Activated T-cell treated with anti-CD3 and anti-CD28 coated beads, Interleukin-2, amount 50 U/mL, for 48 hours (primary cell): ENCODE results near the gene ALG6.
"Not testable (repeated sequence)": the region's sequence is repeated elsewhere in the genome, so short reads cannot be mapped to it uniquely, and the experiment has no call there.

Source experiments
- DNase-seq, 2 experiments: peaks; one replicate each; pipeline ENCODE4 v3.0.0-alpha.2; 2020

ALG6 gene

DNA sequence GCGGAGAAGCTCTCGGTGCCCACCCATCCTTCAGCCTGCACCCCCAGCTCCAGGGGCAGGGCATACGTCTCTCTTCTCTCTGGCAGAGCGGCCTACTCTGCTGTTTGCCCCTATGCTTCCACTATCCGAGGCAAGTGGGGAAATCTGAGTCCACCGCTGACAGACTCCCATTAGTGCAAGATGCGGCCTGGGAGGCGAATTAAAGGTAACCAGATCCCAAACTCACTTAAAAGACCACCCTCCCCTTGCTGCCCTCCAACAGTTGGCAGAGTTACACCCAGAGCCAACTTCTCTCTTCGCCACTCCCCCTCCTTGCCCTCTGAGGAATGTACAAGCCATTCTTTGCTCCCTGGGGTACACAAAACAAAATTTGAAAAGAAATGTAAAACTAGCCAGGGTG lies 38.6 kb upstream of the ALG6 start:
- DNase-seq = no peak

GRCh38 chr1:63329621-63330330 lies 37.7 kb upstream of the ALG6 start:
- peak; percentile 23 to 25 for DNase-seq

- peak in 1 of 2 experiments; percentile 17 for DNase-seq
Observed at GRCh38 chr1:63330331-63330916, 37.0 kb upstream of the ALG6 start.

DNA sequence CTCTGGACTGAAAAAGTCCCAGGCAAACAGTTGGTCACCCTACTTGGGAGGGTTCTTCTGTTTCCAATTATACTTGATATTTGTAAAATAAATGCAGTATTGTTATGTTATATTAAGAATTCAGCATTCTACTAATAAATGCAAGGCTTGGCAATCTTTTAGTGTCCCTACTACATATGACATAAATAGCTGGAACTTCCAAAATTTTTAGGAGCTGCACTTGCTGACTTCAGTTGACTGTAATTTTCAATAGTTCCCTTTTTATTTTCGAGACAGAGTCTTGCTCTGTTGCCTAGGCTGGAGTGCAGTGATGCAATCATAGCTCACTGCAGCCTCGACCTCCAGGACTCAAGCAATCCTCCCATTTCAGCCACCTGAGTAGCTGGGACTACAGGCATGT lies 25.0 kb upstream of the ALG6 start:
- no peak for DNase-seq

DNA sequence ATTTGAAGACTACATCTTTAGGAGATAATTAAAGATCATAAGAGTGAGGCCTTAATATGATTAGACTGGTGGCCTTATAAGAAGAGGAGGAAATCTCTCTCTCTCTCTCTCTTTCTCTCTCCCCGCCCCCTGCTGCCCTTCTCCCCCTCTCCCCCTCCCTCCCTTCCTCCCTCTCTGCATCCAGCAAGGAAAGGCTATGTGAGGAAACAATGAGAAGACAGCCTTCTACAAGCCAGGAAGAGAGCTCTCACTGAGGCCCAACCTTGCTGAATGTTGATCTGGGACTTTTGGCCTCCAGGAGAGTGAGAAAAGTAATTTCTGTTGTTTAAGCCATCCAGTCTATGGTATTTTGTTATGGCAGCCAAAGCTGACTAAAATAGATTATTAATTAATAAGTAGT lies 23.5 kb upstream of the ALG6 start:
- DNase-seq = no peak

- no peak for DNase-seq
Observed at GRCh38 chr1:63350320-63350719, 17.1 kb upstream of the ALG6 start.

DNA sequence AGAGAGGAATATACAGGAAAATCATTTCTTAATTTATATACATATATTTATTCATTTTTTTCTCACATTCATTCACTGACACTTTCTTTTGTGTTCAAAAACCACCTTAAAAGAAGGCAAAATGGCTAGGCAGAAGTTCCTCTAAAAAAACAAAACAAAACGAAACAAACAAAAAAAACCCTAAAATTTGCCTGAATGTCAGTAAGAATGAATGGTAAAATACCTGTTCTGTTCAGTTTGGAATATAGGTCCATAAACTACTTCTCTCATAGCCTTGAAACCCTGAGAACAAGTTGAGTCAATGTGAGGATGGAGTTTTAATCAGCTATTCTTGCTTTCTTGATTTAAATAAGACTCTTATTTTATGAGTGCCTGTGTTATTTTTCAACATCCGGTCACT lies 14.7 kb upstream of the ALG6 start:
- DNase-seq = no peak

DNA sequence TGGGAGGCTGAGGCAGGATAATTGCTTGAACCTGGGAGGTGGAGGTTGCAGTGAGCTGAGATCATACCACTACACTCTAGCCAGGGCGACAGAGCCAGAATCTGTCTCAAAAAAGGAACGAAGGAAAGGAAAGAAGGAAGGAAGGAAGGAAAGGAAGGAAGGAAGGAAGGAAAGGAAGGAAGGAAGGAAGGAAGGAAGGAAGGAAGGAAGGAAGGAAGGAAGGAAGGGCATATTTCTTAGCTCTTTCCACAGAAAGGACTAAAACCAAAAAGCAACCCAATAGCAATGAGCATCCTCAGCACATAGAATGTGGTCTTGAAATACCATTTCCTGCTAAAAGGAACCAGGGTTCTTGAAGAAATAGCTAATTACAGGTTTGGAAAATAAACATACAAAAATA lies 11.2 kb upstream of the ALG6 start:
- not testable (repeated sequence) for DNase-seq

DNA sequence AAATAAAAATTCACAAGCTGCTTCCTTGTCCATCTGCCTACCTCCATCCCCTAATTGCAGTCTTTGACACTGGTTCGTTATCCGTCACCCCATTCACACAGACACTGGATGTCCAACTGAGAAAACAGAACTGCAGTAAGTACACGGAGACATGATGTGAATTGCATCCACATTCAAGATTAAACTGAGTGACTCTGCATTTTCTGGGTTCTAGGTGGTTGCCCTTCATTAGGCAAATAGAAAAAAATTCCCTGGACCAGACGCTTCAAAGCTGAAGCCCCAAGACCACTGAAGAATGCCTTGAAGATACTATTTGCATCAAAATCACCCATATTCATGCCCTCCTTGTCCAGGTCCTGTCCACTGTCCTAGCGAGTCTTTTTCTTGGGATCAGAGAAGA lies 7.9 kb upstream of the ALG6 start:
- no peak for DNase-seq

DNA sequence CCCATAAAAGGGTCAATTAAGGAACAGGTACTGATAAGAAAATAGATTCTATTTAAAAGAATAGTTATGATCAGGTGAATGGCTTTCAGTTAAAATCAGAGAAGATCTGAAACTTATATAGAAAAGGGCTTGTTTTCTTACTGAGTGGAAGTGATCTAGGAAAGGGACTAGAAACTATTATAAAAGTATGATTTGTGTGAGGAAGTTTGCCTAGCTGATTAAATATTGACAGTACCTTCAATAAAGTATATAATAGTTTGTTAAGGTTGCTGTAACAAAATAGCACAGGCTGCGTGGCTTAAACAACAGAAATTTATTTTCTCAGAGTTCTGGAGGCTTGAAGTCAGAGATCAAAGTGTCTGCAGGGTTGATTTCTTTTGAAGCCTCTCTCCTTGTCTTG lies 5.4 kb upstream of the ALG6 start:
- DNase-seq = no peak

- no peak for DNase-seq
Observed at GRCh38 chr1:63362578-63362977, 4.8 kb upstream of the ALG6 start.

GRCh38 chr1:63363014-63363413 lies 4.4 kb upstream of the ALG6 start:
- DNase-seq = no peak

GRCh38 chr1:63366908-63367214 lies 566 bp upstream of the ALG6 start:
- no peak for DNase-seq

- DNase-seq = no peak
Observed at GRCh38 chr1:63368131-63368530, 704 bp downstream of the ALG6 start.

- no peak for DNase-seq
Observed at GRCh38 chr1:63379583-63379982, 12.2 kb downstream of the ALG6 start.

GRCh38 chr1:63381741-63382140 lies 14.3 kb downstream of the ALG6 start:
- DNase-seq = no peak

- no peak for DNase-seq
Observed at GRCh38 chr1:63401945-63402344, 34.5 kb downstream of the ALG6 start.

- no peak for DNase-seq
Observed at GRCh38 chr1:63403386-63403785, 36.0 kb downstream of the ALG6 start.

DNA sequence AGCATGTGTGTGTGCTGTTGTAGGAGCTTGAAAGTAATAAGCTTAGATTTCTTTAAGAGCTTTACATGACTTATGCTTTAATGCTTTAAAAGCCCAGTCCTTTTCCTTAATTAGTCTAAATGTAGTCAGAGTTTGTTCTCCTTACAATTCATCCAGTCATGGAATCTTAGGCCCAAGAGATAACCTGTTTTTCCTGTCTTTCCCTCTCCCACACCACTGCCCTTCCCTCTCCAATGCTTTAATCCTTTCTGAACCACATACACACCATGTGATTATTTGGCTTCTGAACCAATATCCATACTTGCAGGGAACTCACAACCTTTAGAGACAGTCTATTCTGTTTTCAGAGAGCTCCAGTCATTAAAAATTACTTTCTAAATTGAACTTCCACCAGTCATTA lies 37.6 kb downstream of the ALG6 start:
- DNase-seq = no peak

- DNase-seq = no peak
Observed at GRCh38 chr1:63405987-63406386, 38.6 kb downstream of the ALG6 start.

GRCh38 chr1:63407002-63407401 lies 39.6 kb downstream of the ALG6 start:
- DNase-seq = no peak

DNA sequence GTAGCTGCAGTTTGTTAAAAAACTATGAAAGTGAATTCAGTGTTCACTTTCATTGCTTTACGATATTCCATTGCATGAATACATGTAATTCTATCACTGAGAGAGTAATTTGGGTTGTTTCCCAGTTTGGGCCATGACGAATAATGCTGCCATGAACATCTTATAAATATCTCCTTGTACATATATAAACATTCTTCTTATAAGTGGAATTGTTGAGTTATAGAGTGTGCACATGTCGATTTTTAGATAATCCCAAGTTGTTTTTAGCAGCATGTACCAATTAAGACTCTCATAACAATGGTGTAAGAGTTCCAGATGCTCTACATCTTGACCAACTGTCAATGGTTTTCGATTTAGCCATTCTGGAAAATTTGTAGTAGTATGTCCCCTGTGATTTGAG lies 40.9 kb downstream of the ALG6 start:
- no peak for DNase-seq

GRCh38 chr1:63411066-63411465 lies 43.6 kb downstream of the ALG6 start:
- DNase-seq = no peak

DNA sequence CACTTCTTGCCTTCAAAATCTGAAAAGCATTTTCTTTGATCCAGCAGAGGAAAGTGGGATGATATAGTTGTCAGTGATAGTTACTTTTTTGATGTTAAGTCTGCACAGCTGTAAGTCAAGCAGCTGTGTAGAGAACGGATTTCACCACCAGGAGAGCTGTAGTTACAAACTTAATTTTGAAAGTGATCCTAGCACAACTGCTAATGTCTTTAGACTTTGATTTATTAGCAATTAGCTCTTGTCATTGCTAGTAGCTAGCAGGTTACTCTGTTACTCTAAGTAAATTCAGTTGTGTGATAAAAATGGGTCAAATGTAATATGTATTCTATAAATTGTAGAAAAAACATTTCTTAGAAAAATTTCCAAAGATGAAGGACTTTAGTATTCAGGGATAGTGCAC lies 46.0 kb downstream of the ALG6 start:
- no peak for DNase-seq

GRCh38 chr1:63414691-63415365 lies 47.4 kb downstream of the ALG6 start:
- DNase-seq = no peak
